IMR-90 (cell line): ENCODE measurements around the gene PPP6C. TPM values are rescaled to one million over a fixed set of nuclear protein-coding genes. Genes with fewer than 3 reads are reported as not detected.

Experiments
- ATAC-seq: fragments of 200-7000 bp; cut with Tn5 transposase; 2 replicates; pipeline ENCODE4 v1.9.1; 2020; ENCODE audit warnings: low read depth, mild to moderate bottlenecking, moderate library complexity
- BruUV-seq: library from RNA; stranded (reverse); fragments of 400-500 nt; replicated peaks from 2 replicates; lab custom pipeline; 2021; lab: Mats Ljungman, UMichigan
- CTCF ChIA-PET: fragments of 300-600 bp; formaldehyde crosslinking; extraction: SDS; loops from one replicate; lab custom pipeline; 2021; ENCODE audit warnings: antibody characterized with exemption; lab: Yijun Ruan, JAX
- POLR2A ChIA-PET: fragments of 300-600 bp; sonication (Branson Sonifier 250); formaldehyde crosslinking; loops from one replicate; lab custom pipeline; 2022; ENCODE audit warnings: antibody characterized with exemption; ENCODE audit not compliant: unreplicated experiment; lab: Charles Lee
- DNase-seq: peaks from one replicate; pipeline ENCODE4 v3.0.0; 2013
- H2AFZ ChIP-seq: replicated peaks from 2 replicates; pipeline ENCODE3; 2013; ENCODE audit warnings: low read length, mild to moderate bottlenecking; ENCODE audit not compliant: poor library complexity
- H2AK5ac ChIP-seq: 2 replicates; pipeline ENCODE4 v1.6.1; 2013; ENCODE audit warnings: low read depth, low read length, inconsistent platforms
- H2AK9ac ChIP-seq: replicated peaks from 2 replicates; pipeline ENCODE3; 2013; ENCODE audit warnings: mild to moderate bottlenecking, low read depth, low read length, moderate library complexity; ENCODE audit not compliant: poor library complexity
- H2BK120ac ChIP-seq: 2 replicates; pipeline ENCODE4 v1.6.1; 2013; ENCODE audit warnings: low read depth, low read length, inconsistent platforms
- H2BK15ac ChIP-seq: 3 replicates; pipeline ENCODE4 v1.6.1; 2013; ENCODE audit warnings: low read depth, low read length, inconsistent platforms
- H2BK20ac ChIP-seq: 2 replicates; pipeline ENCODE4 v1.6.1; 2013; ENCODE audit warnings: low read depth, mild to moderate bottlenecking, inconsistent platforms, low read length, moderate library complexity
- H2BK5ac ChIP-seq: 2 replicates; pipeline ENCODE4 v1.6.1; 2013; ENCODE audit warnings: mild to moderate bottlenecking, low read depth, low read length, inconsistent platforms; ENCODE audit not compliant: poor library complexity, severe bottlenecking
- H3K14ac ChIP-seq: replicated peaks from 2 replicates; pipeline ENCODE4 v1.6.1; 2013; ENCODE audit warnings: low read depth, low read length, inconsistent platforms
- H3K18ac ChIP-seq: 2 replicates; pipeline ENCODE4 v1.6.1; 2013; ENCODE audit warnings: low read depth, low read length, control low read depth
- H3K23ac ChIP-seq: 2 replicates; pipeline ENCODE4 v1.6.1; 2013; ENCODE audit warnings: low read depth, low read length, inconsistent platforms
- H3K27ac ChIP-seq: 2 replicates; pipeline ENCODE4 v1.5.1; 2013; ENCODE audit warnings: mild to moderate bottlenecking, control low read depth, low read length; ENCODE audit not compliant: insufficient read depth
- H3K27me3 ChIP-seq: 2 replicates; pipeline ENCODE4 v1.6.1; 2013; ENCODE audit warnings: low read length; ENCODE audit not compliant: control insufficient read depth, insufficient read depth
- H3K36me3 ChIP-seq: 2 replicates; pipeline ENCODE4 v1.6.1; 2013; ENCODE audit warnings: low read length, mixed read lengths; ENCODE audit not compliant: control insufficient read depth, insufficient read depth
- H3K4ac ChIP-seq: 2 replicates; pipeline ENCODE4 v1.6.1; 2013; ENCODE audit warnings: low read depth, low read length, inconsistent platforms
- H3K4me1 ChIP-seq: 2 replicates; pipeline ENCODE4 v1.6.1; 2013; ENCODE audit warnings: low read length, mixed read lengths; ENCODE audit not compliant: control insufficient read depth, insufficient read depth
- H3K4me2 ChIP-seq: 2 replicates; pipeline ENCODE4 v1.6.1; 2013; ENCODE audit warnings: low read depth, mild to moderate bottlenecking, control low read depth, low read length, moderate library complexity
- H3K4me3 ChIP-seq: 2 replicates; pipeline ENCODE4 v1.5.1; 2013; ENCODE audit warnings: low read depth, mild to moderate bottlenecking, control low read depth, low read length, moderate library complexity; ENCODE audit not compliant: insufficient read depth
- H3K56ac ChIP-seq: 2 replicates; pipeline ENCODE4 v1.6.1; 2013; ENCODE audit warnings: low read length, inconsistent platforms; ENCODE audit not compliant: insufficient read depth; ENCODE audit errors: extremely low read depth
- H3K79me1 ChIP-seq, 2 experiments: 2 replicates each; pipeline ENCODE4 v1.6.1; 2013; ENCODE audit warnings: low read length in 2 of 2, inconsistent platforms in 1 of 2, low read depth in 1 of 2
- H3K9ac ChIP-seq: 2 replicates; pipeline ENCODE4 v1.6.1; 2013; ENCODE audit warnings: low read depth, low read length, control low read depth
- H3K9me1 ChIP-seq: 2 replicates; pipeline ENCODE4 v1.6.1; 2013; ENCODE audit warnings: low read length, inconsistent platforms; ENCODE audit not compliant: insufficient read depth
- H3K9me3 ChIP-seq: 2 replicates; pipeline ENCODE4 v1.6.1; 2013; ENCODE audit warnings: low read length; ENCODE audit not compliant: control insufficient read depth, insufficient read depth
- H4K20me1 ChIP-seq: 2 replicates; pipeline ENCODE4 v1.6.1; 2013; ENCODE audit warnings: low read length, inconsistent platforms; ENCODE audit not compliant: insufficient read depth
- H4K5ac ChIP-seq: 2 replicates; pipeline ENCODE4 v1.6.1; 2013; ENCODE audit warnings: mild to moderate bottlenecking, low read depth, low read length, control low read depth
- H4K8ac ChIP-seq, 2 experiments: 2 replicates each; pipeline ENCODE4 v1.6.1; 2013; ENCODE audit warnings: low read depth in 2 of 2, low read length in 2 of 2, control low read depth in 1 of 2, inconsistent platforms in 1 of 2
- H4K91ac ChIP-seq: 2 replicates; pipeline ENCODE4 v1.6.1; 2013; ENCODE audit warnings: low read depth, low read length, inconsistent platforms; ENCODE audit not compliant: insufficient read depth
- BHLHE40 ChIP-seq: fragments of 150-350 bp; IDR thresholded peaks from 2 replicates; pipeline ENCODE4 v1.6.1; 2016; ENCODE audit warnings: mild to moderate bottlenecking, low read depth, low read length
- CEBPB ChIP-seq: IDR thresholded peaks from 2 replicates; pipeline ENCODE4 v1.6.1; 2012; ENCODE audit warnings: low read depth, low read length, improper control_type of control experiment
- CHD1 ChIP-seq: IDR thresholded peaks from 2 replicates; pipeline ENCODE4 v1.6.1; 2012; ENCODE audit warnings: low read depth, low read length, improper control_type of control experiment
- FOS ChIP-seq: fragments of 150-350 bp; IDR thresholded peaks from 2 replicates; pipeline ENCODE4 v1.6.1; 2016; ENCODE audit warnings: low read depth, low read length
- MAFK ChIP-seq: IDR thresholded peaks from 2 replicates; pipeline ENCODE4 v1.6.1; 2012; ENCODE audit warnings: low read depth, low read length, improper control_type of control experiment
- MAZ ChIP-seq: IDR thresholded peaks from 2 replicates; pipeline ENCODE4 v1.6.1; 2012; ENCODE audit warnings: low read depth, mild to moderate bottlenecking, low read length, improper control_type of control experiment, moderate library complexity, borderline replicate concordance
- MXI1 ChIP-seq: IDR thresholded peaks from 2 replicates; pipeline ENCODE4 v1.6.1; 2012; ENCODE audit warnings: low read depth, mild to moderate bottlenecking, low read length, moderate library complexity, borderline replicate concordance
- NFE2L2 ChIP-seq: fragments of 150-350 bp; IDR thresholded peaks from 2 replicates; pipeline ENCODE4 v1.6.1; 2016; ENCODE audit warnings: low read depth, mild to moderate bottlenecking, low read length
- POLR2A ChIP-seq: IDR thresholded peaks from 2 replicates; pipeline ENCODE4 v1.6.1; 2012; ENCODE audit warnings: mild to moderate bottlenecking, low read depth, low read length
- RAD21 ChIP-seq: IDR thresholded peaks from 2 replicates; pipeline ENCODE4 v1.6.1; 2012; ENCODE audit warnings: low read length, improper control_type of control experiment
- RCOR1 ChIP-seq: IDR thresholded peaks from 2 replicates; pipeline ENCODE4 v1.6.1; 2012; ENCODE audit warnings: mild to moderate bottlenecking, low read length, improper control_type of control experiment; ENCODE audit not compliant: insufficient replicate concordance
- RFX5 ChIP-seq: IDR thresholded peaks from 2 replicates; pipeline ENCODE4 v1.8.0; 2012; ENCODE audit warnings: low read depth, mild to moderate bottlenecking, low read length, moderate library complexity
- SMC3 ChIP-seq: fragments of 150-350 bp; IDR thresholded peaks from 2 replicates; pipeline ENCODE4 v1.6.1; 2016; ENCODE audit warnings: low read depth, mild to moderate bottlenecking, antibody characterized with exemption, low read length, moderate library complexity
- WGBS, 2 experiments: methylation state at CpG; one replicate each; pipeline versions ENCODE4 v1.1.5 to v1.1.7; 2013; ENCODE audit warnings: missing lambda C conversion rate in 2 of 2; ENCODE audit not compliant: insufficient read length in 1 of 2; ENCODE audit errors: extremely low coverage in 2 of 2; 5-methylcytosine and 5-hydroxymethylcytosine counted together
- dilution Hi-C: fragments of 300-500 bp; cut with HindIII; formaldehyde crosslinking; loops from one replicate; pipeline ENCODE4 v1.14.3; 2018; ENCODE audit warnings: low sequenced_read_pairs; ENCODE audit not compliant: unreplicated experiment
- in situ Hi-C: fragments of 300-500 bp; cut with MboI; formaldehyde crosslinking; loops from 3 replicates; pipeline ENCODE4 v1.14.3; 2019; ENCODE audit warnings: low sequenced_read_pairs, inconsistent platforms, mixed read lengths
- intact Hi-C: fragments of 100-400 bp; cut with micrococcal nuclease; formaldehyde crosslinking; loops from 2 replicates; pipeline ENCODE4 v1.10.0; 2022
- polyA plus RNA-seq, 3 experiments: library from polyadenylated mRNA; depleted of rRNA; stranded (reverse); fragments of >200 nt; gene quantifications; 2 replicates each; pipeline ENCODE4 v1.2.3, GENCODE V29; 2012; ENCODE audit warnings: low replicate concordance in 1 of 3
- total RNA-seq: library from RNA; depleted of rRNA; stranded (reverse); fragments of >200 nt; gene quantifications from 2 replicates; pipeline ENCODE4 v1.2.3, GENCODE V29; 2012
- TF ChIP-seq, protein P1 (sequence below): fragments of 150-350 bp; IDR thresholded peaks from 2 replicates; pipeline ENCODE4 v1.6.1; 2016; ENCODE audit warnings: low read depth, mild to moderate bottlenecking, low read length, moderate library complexity, borderline replicate concordance
- TF ChIP-seq, protein P2 (sequence below): fragments of 150-350 bp; IDR thresholded peaks from 2 replicates; pipeline ENCODE4 v1.6.1; 2017; ENCODE audit warnings: mild to moderate bottlenecking, antibody characterized with exemption, low read length, low read depth
- TF ChIP-seq, protein P3 (sequence below): conservative IDR thresholded peaks from 2 replicates; pipeline ENCODE4 v1.5.1; 2012; ENCODE audit warnings: mild to moderate bottlenecking, low read depth, low read length, improper control_type of control experiment

Gene PPP6C
- total and polyA plus RNA-seq, 2 of the 4 experiments (the other 2 are of a cell fraction) = 14.5 to 15.4 TPM

DNA sequence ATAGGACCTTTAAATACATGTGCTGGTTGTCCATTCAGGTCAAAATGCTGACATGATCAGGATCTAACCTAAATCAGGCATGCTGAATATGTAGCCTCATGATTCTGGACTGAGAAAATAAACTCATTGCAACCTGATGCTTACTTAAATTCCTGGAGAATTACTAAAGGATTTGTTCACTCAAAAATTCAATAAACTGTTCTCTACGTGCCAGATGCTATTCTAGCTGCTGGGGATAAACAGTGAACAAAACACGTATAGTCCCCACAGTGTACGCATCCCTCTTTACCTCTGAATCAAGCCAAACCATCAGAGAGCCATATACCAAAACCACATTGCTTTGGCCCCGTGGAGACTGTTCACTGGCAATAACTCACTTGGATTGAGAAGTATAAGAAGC, 52.4 kb downstream of the PPP6C start:
- no peak overlapping the region for H2AK5ac ChIP-seq
- ATAC-seq = peak; percentile 85
- in situ Hi-C loops = no loop called here
- H3K4me2 ChIP-seq = no peak overlapping the region
- TF ChIP-seq FOS = no peak; the same call in 1 of the 2 replicates
- peak; percentile 30; the same call in 1 of the 2 replicates for TF ChIP-seq CEBPB
- peak; percentile 33; the same call in 1 of the 2 replicates for TF ChIP-seq BHLHE40
- TF ChIP-seq MXI1 = no peak
- TF ChIP-seq, protein P1, sequence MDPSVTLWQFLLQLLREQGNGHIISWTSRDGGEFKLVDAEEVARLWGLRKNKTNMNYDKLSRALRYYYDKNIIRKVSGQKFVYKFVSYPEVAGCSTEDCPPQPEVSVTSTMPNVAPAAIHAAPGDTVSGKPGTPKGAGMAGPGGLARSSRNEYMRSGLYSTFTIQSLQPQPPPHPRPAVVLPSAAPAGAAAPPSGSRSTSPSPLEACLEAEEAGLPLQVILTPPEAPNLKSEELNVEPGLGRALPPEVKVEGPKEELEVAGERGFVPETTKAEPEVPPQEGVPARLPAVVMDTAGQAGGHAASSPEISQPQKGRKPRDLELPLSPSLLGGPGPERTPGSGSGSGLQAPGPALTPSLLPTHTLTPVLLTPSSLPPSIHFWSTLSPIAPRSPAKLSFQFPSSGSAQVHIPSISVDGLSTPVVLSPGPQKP = no peak
- TF ChIP-seq MAZ = no peak
- TF ChIP-seq RCOR1 = no peak
- peak; percentile 20; the same call in 1 of the 2 replicates for TF ChIP-seq RAD21
- no peak for TF ChIP-seq NFE2L2
- TF ChIP-seq SMC3 = no peak
- TF ChIP-seq, protein P2, sequence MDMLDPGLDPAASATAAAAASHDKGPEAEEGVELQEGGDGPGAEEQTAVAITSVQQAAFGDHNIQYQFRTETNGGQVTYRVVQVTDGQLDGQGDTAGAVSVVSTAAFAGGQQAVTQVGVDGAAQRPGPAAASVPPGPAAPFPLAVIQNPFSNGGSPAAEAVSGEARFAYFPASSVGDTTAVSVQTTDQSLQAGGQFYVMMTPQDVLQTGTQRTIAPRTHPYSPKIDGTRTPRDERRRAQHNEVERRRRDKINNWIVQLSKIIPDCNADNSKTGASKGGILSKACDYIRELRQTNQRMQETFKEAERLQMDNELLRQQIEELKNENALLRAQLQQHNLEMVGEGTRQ = no peak
- TF ChIP-seq CHD1 = no peak
- no peak for TF ChIP-seq RFX5
- TF ChIP-seq, protein P3, sequence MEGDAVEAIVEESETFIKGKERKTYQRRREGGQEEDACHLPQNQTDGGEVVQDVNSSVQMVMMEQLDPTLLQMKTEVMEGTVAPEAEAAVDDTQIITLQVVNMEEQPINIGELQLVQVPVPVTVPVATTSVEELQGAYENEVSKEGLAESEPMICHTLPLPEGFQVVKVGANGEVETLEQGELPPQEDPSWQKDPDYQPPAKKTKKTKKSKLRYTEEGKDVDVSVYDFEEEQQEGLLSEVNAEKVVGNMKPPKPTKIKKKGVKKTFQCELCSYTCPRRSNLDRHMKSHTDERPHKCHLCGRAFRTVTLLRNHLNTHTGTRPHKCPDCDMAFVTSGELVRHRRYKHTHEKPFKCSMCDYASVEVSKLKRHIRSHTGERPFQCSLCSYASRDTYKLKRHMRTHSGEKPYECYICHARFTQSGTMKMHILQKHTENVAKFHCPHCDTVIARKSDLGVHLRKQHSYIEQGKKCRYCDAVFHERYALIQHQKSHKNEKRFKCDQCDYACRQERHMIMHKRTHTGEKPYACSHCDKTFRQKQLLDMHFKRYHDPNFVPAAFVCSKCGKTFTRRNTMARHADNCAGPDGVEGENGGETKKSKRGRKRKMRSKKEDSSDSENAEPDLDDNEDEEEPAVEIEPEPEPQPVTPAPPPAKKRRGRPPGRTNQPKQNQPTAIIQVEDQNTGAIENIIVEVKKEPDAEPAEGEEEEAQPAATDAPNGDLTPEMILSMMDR = no peak
- no peak for TF ChIP-seq POLR2A
- TF ChIP-seq MAFK = peak; percentile 71
- H2BK15ac ChIP-seq = no peak overlapping the region
- no peak overlapping the region for H4K91ac ChIP-seq
- no peaks in the 10 kb centered on the region for H3K9me1 ChIP-seq
- H3K23ac ChIP-seq = no peak overlapping the region
- intact Hi-C loops = loop anchor here (1.0 kb wide), 1 partner anchor 11 kb away; no protein-coding TSS in a partner anchor
- no peak overlapping the region for H3K9ac ChIP-seq
- no peak overlapping the region for H3K18ac ChIP-seq
- H2BK5ac ChIP-seq = peak overlapping the region; percentile 75
- 0% methylated on average over 1 of the region's 4 CpGs; no CpG with 5 or more reads in 1 of the 2 experiments for WGBS, 2 experiments
- BruUV-seq = no TSS peak
- peaks cover 9% of the 10 kb centered on the region for H3K4me1 ChIP-seq
- H3K56ac ChIP-seq = no peak overlapping the region
- peaks cover 8% of the 10 kb centered on the region; the same call in 1 of the 2 replicates for H4K20me1 ChIP-seq
- CTCF ChIA-PET = no interaction called here
- peaks cover 13 to 54% of the 10 kb centered on the region in 2 experiments for H3K79me1 ChIP-seq
- no peak overlapping the region for H3K14ac ChIP-seq
- peak overlapping the region; percentile 51; the same call in 1 of the 2 replicates for H3K27ac ChIP-seq
- dilution Hi-C loops = no loop called here
- no peak overlapping the region for H2AK9ac ChIP-seq
- H3K27me3 ChIP-seq = no peaks in the 10 kb centered on the region
- POLR2A ChIA-PET = no interaction called here
- no peak overlapping the region for H2AFZ ChIP-seq
- H2BK20ac ChIP-seq = no peak overlapping the region
- H3K9me3 ChIP-seq = no peaks in the 10 kb centered on the region
- H2BK120ac ChIP-seq = peak overlapping the region; percentile 11; the same call in 1 of the 2 replicates
- H3K4me3 ChIP-seq = no peak overlapping the region
- peak; percentile 96 for DNase-seq
- no peak overlapping the region for H4K5ac ChIP-seq
- no peaks in the 10 kb centered on the region; the same call in 1 of the 2 replicates for H3K36me3 ChIP-seq
- peak overlapping the region in 1 of 2 experiments; percentile 7; a peak in 1 of 4 replicates for H4K8ac ChIP-seq
- no peak overlapping the region for H3K4ac ChIP-seq
